BE2C (cell line): Measurements from ENCODE around the gene PSMD13.

Experiments used
- DNase-seq: peaks from one replicate; pipeline ENCODE4 v3.0.0-alpha.2; 2020
- H3K27me3 ChIP-seq: fragments of 250-450 bp; sonication (Bioruptor Pico); 2 replicates; pipeline ENCODE4 v1.5.1; 2020; ENCODE audit warnings: mild to moderate bottlenecking
- H3K36me3 ChIP-seq: fragments of 250-450 bp; sonication (Bioruptor Pico); 2 replicates; pipeline ENCODE4 v1.5.1; 2020; ENCODE audit warnings: mild to moderate bottlenecking
- H3K4me1 ChIP-seq: fragments of 250-450 bp; sonication (Bioruptor Pico); 2 replicates; pipeline ENCODE4 v1.5.1; 2020
- H3K4me3 ChIP-seq: 2 replicates; pipeline ENCODE4 v1.5.1; 2011; ENCODE audit warnings: low read depth, low read length
- H3K9me3 ChIP-seq: fragments of 250-450 bp; sonication (Bioruptor Pico); 2 replicates; pipeline ENCODE4 v1.5.1; 2020
- CTCF ChIP-seq: IDR thresholded peaks from 2 replicates; pipeline ENCODE4 v1.5.1; 2012; ENCODE audit warnings: mild to moderate bottlenecking, low read depth, low read length

The PSMD13 gene

GRCh38 chr11:295351-296170 is 58.8 kb downstream of the PSMD13 start:
- no peak for TF ChIP-seq CTCF
- Histone ChIP-seq H3K27me3 (peaks cover 4% of the 10 kb centered on the region; the same call in 1 of the 2 replicates), H3K36me3 (no peaks in the 10 kb centered on the region), H3K9me3 (no peaks in the 10 kb centered on the region), H3K4me3 (no peak overlapping the region), H3K4me1 (no peaks in the 10 kb centered on the region)
- no peak for DNase-seq

GRCh38 chr11:296171-297050 is 59.6 kb downstream of the PSMD13 start:
- Histone ChIP-seq H3K27me3 (peaks cover 4% of the 10 kb centered on the region; the same call in 1 of the 2 replicates), H3K36me3 (no peaks in the 10 kb centered on the region), H3K4me3 (no peak overlapping the region), H3K4me1 (no peaks in the 10 kb centered on the region), H3K9me3 (no peaks in the 10 kb centered on the region)
- TF ChIP-seq CTCF: no peak
- no peak for DNase-seq

- H3K4me3 ChIP-seq: no peak overlapping the region
- H3K4me1 ChIP-seq: no peaks in the 10 kb centered on the region
- H3K9me3 ChIP-seq: no peaks in the 10 kb centered on the region
- no peak for DNase-seq
- H3K27me3 ChIP-seq: peaks cover 4% of the 10 kb centered on the region; the same call in 1 of the 2 replicates
- H3K36me3 ChIP-seq: no peaks in the 10 kb centered on the region
- no peak for TF ChIP-seq CTCF
Measured at GRCh38 chr11:297051-297585, 60.3 kb downstream of the PSMD13 start.

GRCh38 chr11:297586-298405 is 61.0 kb downstream of the PSMD13 start:
- Histone ChIP-seq H3K27me3 (peaks cover 4% of the 10 kb centered on the region; the same call in 1 of the 2 replicates), H3K36me3 (no peaks in the 10 kb centered on the region), H3K4me1 (no peaks in the 10 kb centered on the region), H3K4me3 (no peak overlapping the region), H3K9me3 (no peaks in the 10 kb centered on the region)
- DNase-seq: no peak
- no peak for TF ChIP-seq CTCF

- Histone ChIP-seq H3K4me3 (no peak overlapping the region), H3K4me1 (no peaks in the 10 kb centered on the region), H3K9me3 (no peaks in the 10 kb centered on the region), H3K36me3 (no peaks in the 10 kb centered on the region), H3K27me3 (peaks cover 4% of the 10 kb centered on the region; the same call in 1 of the 2 replicates)
- DNase-seq: no peak
- no peak for TF ChIP-seq CTCF
Measured at GRCh38 chr11:298406-299065, 61.8 kb downstream of the PSMD13 start.
